Measurements from ENCODE around the gene WBP2NL. TPM values are rescaled to one million over a fixed set of nuclear protein-coding genes. Genes with fewer than 3 reads are reported as not detected.
"Not testable (repeated sequence)": the region's sequence is repeated elsewhere in the genome, so short reads cannot be mapped to it uniquely, and the experiment has no call there.

The WBP2NL gene, protein sequence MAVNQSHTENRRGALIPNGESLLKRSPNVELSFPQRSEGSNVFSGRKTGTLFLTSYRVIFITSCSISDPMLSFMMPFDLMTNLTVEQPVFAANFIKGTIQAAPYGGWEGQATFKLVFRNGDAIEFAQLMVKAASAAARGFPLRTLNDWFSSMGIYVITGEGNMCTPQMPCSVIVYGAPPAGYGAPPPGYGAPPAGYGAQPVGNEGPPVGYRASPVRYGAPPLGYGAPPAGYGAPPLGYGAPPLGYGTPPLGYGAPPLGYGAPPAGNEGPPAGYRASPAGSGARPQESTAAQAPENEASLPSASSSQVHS
- total RNA-seq: not detected
- not detected for polyA plus RNA-seq (2013, experiment 1 of 2)
- not detected for polyA plus RNA-seq (2013, experiment 2 of 2)
- long read RNA-seq, experiment 1: 0 reads
- long read RNA-seq, experiment 2: 0 reads
- long read RNA-seq, experiment 3: 0 reads
- long read RNA-seq, experiment 4: 0 reads

DNA sequence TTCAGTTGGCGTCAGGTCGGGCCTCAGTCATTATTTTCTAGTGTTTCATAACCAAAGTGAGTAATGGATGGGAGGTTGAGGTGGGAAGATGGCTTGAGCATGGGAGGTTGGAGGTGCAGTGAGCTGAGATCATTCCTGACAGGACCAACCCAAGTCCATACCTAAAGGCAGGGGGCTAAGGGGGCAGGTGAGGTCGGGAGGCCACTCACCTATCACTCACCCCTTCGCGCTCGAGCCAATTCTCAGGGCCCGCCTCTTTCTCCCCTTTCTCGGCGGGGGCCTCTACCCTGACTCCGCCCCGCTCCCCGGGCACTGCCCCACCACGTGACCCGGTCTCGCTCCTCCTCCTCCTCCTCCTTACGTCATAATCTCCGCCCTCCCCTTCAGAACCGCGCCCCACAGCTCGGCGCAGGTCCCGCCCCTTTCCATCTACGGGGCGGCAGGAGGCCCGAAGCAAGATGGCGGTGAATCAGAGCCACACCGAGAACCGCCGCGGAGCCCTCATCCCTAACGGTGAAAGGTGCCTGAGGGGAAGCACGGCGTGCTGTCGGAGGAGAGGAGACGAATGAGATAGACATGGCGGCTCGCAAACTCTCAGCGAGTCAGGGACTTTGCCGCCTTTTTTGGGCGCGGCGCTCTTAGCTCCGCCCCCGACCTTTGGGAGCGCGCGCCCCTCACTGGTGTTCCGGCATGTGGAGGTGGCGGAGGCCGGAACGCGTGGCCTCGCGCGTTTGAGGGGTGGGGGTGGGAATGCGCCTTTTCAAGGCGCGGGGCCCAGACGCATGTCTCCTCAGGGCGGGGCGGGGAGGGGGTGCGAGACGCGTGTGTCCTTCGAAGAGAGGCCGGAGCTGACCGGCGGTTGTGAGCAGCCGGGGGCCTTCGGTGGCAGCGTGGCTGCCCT lies at the start of gene WBP2NL:
Gene WBP2NL, plus strand, starts transcription at position 428 of the 901 bp plus-strand sequence. Its CDS starts 31 bp downstream, at position 459.
- TF ChIP-seq, protein P1, sequence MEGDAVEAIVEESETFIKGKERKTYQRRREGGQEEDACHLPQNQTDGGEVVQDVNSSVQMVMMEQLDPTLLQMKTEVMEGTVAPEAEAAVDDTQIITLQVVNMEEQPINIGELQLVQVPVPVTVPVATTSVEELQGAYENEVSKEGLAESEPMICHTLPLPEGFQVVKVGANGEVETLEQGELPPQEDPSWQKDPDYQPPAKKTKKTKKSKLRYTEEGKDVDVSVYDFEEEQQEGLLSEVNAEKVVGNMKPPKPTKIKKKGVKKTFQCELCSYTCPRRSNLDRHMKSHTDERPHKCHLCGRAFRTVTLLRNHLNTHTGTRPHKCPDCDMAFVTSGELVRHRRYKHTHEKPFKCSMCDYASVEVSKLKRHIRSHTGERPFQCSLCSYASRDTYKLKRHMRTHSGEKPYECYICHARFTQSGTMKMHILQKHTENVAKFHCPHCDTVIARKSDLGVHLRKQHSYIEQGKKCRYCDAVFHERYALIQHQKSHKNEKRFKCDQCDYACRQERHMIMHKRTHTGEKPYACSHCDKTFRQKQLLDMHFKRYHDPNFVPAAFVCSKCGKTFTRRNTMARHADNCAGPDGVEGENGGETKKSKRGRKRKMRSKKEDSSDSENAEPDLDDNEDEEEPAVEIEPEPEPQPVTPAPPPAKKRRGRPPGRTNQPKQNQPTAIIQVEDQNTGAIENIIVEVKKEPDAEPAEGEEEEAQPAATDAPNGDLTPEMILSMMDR (conservative IDR thresholded peaks at IDR 0.05): no peak
- no peaks in the 10 kb centered on the region for H3K36me3 ChIP-seq (ENCODE audit: control insufficient read depth, insufficient read depth, low read length)
- no peak within 1 kb of the TSS for H3K4me3 ChIP-seq (ENCODE audit: low read length)
- peak; percentile 36 for DNase-seq
- Mint-ChIP-seq H3K9me3 (no peaks in the 10 kb centered on the region), H3K27ac (no peak within 1 kb of the TSS), H3K36me3 (ENCODE audit: low read depth) (no peaks in the 10 kb centered on the region), H3K27me3 (ENCODE audit: insufficient read depth) (peaks cover 14% of the 10 kb centered on the region), H3K4me3 (no peak within 1 kb of the TSS), H3K4me1 (no peaks in the 10 kb centered on the region)
- no peak within 1 kb of the TSS for H3K27ac ChIP-seq (ENCODE audit: low read depth, low read length)
- H3K4me1 ChIP-seq (ENCODE audit: control insufficient read depth, insufficient read depth, low read length): no peaks in the 10 kb centered on the region
- H3K27me3 ChIP-seq (ENCODE audit: control insufficient read depth, insufficient read depth, low read length, poor library complexity, severe bottlenecking): no peaks in the 10 kb centered on the region
- no peak within 1 kb of the TSS for H3K9ac ChIP-seq (ENCODE audit: extremely low read depth, low read length, poor library complexity, severe bottlenecking)
- H3K9me3 ChIP-seq (ENCODE audit: control insufficient read depth, low read length): no peaks in the 10 kb centered on the region
- WGBS, 2 experiments (ENCODE audit: insufficient coverage in 1 of 2, insufficient read length in 1 of 2): 92 to 98% methylated on average over 40 to 67 of the region's 71 CpGs

DNA sequence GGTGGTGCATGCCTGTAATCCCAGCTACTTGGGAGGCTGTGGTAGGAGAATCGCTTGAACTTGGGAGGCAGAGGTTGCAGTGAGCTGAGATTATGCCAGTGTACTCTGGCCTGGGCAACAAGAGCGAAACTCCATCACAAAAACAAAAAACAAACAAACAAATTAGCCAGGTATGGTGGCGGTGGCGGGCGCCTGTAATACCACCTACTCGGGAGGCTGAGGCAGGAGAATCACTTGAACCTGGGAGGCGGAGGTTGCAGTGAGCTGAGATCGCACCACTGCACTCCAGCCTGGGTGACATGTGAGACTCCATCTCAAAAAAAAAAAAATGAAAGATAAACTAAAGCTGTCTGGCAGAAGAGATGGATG lies 49.7 kb upstream of the WBP2NL start:
- not testable (repeated sequence) for H3K27ac ChIP-seq (ENCODE audit: low read depth, low read length)

DNA sequence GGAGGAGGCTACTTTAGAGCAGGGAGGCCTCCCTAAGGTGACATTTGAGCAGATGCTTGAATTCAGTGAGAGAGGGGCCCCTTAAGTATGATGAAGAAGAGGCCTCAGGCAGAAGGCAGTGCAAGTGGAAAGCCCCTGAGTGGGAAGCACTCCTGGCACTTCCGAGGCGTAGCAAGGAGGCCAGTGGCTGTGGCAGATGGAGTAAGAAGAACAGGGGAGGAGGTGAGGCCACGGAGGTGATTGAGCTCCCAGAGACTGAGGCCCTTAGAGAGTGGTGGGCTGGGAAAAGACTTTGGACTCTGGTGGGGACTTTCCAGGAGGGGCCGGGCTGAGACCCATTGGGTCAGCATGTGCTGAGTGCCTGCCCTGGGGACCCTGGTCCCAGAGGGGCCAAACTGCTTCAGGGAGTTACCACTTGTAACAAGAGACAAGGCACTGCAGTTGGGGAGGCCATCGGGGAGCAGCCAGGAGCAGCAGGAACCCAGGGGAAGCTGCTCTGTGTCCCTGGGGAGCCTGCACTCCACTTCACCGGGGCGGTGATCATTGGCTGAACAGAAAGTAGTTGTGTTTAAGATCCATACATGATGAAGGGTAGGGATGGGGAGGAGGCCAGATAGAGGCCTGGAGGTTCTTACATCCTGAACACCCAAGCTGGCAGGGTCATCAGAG lies 49.2 kb upstream of the WBP2NL start:
- 89 to 95% methylated on average over 7 of the region's 7 CpGs for WGBS, 2 experiments (ENCODE audit: insufficient coverage in 1 of 2, insufficient read length in 1 of 2)
- no peak overlapping the region for H3K27ac Mint-ChIP-seq
- Histone ChIP-seq H3K36me3 (ENCODE audit: control insufficient read depth, insufficient read depth, low read length) (peaks cover 8% of the 10 kb centered on the region), H3K9me3 (ENCODE audit: control insufficient read depth, low read length) (no peaks in the 10 kb centered on the region), H3K4me1 (ENCODE audit: control insufficient read depth, insufficient read depth, low read length) (no peaks in the 10 kb centered on the region), H3K27ac (ENCODE audit: low read depth, low read length) (no peak overlapping the region), H3K4me3 (ENCODE audit: low read length) (no peak overlapping the region), H3K27me3 (ENCODE audit: control insufficient read depth, insufficient read depth, low read length, poor library complexity, severe bottlenecking) (no peaks in the 10 kb centered on the region), H3K9ac (ENCODE audit: extremely low read depth, low read length, poor library complexity, severe bottlenecking) (no peak overlapping the region)
- TF ChIP-seq, protein P1 (conservative IDR thresholded peaks at IDR 0.05): no peak
- H3K9me3 Mint-ChIP-seq: no peaks in the 10 kb centered on the region
- DNase-seq: no peak
- no peak overlapping the region for H3K4me3 Mint-ChIP-seq
- peaks cover 13% of the 10 kb centered on the region for H3K4me1 Mint-ChIP-seq
- peaks cover 10% of the 10 kb centered on the region for H3K36me3 Mint-ChIP-seq (ENCODE audit: low read depth)
- H3K27me3 Mint-ChIP-seq (ENCODE audit: insufficient read depth): peaks cover 2% of the 10 kb centered on the region

More for the DNA sequence above, 49.7 kb upstream of the WBP2NL start:
- H3K27me3 Mint-ChIP-seq (ENCODE audit: insufficient read depth); H3K4me3 Mint-ChIP-seq; H3K4me3 ChIP-seq (ENCODE audit: low read length); H3K9ac ChIP-seq (ENCODE audit: extremely low read depth, low read length, poor library complexity, severe bottlenecking); H3K9me3 Mint-ChIP-seq; H3K4me1 ChIP-seq (ENCODE audit: control insufficient read depth, insufficient read depth, low read length); DNase-seq; H3K27me3 ChIP-seq (ENCODE audit: control insufficient read depth, insufficient read depth, low read length, poor library complexity, severe bottlenecking); H3K27ac Mint-ChIP-seq; H3K9me3 ChIP-seq (ENCODE audit: control insufficient read depth, low read length): not testable (repeated sequence)
- Mint-ChIP-seq H3K36me3 (ENCODE audit: low read depth) (peaks cover 13% of the 10 kb centered on the region), H3K4me1 (peaks cover 13% of the 10 kb centered on the region)
- WGBS, 2 experiments (ENCODE audit: insufficient coverage in 1 of 2, insufficient read length in 1 of 2): 92 to 94% methylated on average over 6 to 8 of the region's 8 CpGs
- peaks cover 10% of the 10 kb centered on the region for H3K36me3 ChIP-seq (ENCODE audit: control insufficient read depth, insufficient read depth, low read length)

Measured in endodermal cell (in vitro differentiated cells).